GM21447 (cell line): ENCODE data around the gene ATP2A3.

Experiments used
- ATAC-seq: cut with Tn5 transposase; IDR thresholded peaks from one replicate; pipeline ENCODE4 v1.9.1; 2021; ENCODE audit not compliant: unreplicated experiment

ATP2A3 gene

DNA sequence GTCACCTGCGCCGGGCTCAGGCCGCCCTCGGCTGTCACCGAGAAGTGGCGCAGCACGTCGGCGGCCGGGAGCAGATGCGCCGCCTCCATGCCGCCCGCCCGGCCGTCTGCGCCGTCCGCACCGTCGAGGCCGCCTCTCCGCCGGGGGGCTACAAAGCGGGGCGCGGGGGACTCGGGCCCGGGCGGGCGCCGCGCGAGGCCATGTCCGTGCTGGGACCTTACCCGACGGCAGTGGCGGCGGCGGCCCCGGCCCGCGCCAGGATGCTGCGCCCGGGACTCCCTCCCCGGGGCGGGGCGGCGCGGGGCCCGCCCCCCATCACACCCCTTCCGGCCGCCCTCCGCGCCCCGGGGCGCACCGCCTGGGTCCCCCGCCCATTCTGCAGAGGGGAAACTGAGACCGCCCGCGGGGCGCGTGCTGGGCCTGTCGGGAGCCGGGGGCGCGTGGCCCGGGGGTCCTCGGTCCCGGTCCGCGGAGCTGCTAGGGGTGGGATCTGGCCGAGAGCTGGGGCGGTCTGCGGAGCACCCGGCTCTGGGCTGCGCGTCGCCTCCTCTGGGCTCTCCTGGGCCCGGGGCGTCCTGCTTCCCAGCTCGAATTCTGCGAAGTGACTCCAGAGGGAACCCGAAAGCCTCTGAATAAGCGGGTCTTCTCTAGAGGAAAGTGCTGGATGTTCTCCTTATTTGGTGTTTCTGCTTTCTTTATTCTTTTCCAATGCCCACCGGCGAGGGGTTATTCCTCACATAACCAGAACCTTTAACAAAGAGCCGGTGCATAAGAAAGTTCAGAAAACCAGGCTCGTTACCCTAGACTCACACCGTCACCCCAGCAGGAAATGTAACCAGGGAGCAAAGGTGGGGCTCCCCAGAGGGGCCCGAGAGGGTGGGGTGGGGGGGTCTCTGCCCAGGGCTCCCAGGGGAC is at the start of gene ATP2A3:
TSS of gene ATP2A3 (minus strand) at position 235 of the 915 bp plus-strand sequence. CDS start at position 89, 146 bp downstream.
- peak; percentile 37 for ATAC-seq

DNA sequence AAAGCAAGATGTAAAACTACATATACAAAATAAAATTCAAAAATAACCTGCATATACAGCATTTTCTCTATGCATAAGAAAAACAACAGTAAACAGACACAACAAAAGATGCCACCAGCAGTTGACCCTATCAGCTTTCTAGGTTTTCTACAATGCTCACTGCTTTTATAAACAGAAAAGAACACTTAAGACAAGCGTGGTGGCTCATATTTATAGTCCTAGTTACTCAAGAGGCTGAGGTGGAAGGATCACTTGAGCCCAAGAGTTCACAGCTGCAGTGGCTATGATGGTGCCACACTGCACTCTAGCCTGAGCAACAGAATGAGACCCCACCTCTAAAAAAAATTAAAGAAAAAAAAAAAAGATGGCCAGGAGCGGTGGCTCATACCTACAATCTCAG is 46.5 kb upstream of the ATP2A3 start:
- no peak for ATAC-seq

DNA sequence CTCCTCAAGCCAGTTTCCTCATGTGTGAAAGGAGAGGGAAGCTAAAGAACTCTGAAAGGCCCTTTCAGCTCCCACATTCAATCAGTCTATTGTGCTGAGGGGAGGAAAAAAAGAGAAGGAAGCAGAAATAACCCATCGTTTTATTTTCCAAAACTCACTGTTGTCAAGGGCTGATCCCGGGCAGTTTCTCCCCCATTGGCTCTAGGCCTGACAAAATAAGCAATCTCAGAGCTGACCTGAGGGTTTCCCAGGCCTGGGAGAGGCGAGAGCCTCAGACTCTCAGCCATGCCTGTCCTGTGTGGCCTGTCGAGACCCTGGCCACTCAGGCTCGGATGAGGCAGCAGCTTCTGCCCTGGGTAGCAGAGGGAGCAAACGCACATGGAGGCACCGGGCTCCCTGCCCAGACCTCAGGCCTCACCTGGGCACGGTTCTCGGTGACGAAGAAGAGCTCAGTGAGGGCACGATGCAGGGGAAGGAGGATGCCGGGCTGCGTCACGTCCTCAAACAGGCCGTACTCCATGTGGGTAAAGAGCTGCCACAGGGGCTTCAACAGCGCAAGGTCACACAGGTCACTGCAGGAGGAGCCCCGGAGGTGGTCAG is 45.0 kb upstream of the ATP2A3 start:
- ATAC-seq, result no peak

DNA sequence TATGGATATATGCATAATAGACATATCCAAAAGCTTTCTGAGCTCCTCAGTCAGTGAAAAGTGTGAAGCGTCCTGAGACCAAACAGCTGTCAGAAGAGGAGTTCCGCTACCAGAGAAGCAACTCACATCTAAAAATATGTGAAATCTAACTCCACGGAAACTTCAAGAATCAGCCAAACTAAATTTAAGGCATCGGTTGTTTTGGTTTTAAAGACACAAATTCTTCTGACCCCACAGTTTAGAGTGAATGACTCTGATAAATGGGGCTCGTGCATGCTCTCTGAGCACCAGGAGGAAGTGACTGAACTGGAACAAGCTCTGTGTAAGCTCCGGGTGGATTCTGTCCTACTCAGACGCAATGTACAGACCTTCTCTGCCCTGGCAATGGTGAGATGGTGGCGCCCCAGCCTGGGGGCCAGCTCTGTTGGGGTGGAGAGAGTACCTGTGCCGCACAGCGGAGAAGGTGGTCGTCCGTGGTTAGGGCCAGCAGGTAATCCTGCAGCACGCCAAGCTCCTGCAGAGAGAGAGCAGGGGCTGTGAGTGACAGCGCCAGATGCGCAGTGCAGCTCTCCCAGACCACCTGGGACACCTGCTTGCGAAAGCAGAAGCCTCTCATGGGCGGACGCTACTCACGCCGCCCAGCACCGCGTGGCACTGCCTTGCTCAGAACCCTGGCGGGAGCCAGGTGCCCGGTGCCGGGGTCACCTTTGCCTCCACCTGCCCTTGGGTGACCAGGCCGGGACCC is 44.4 kb upstream of the ATP2A3 start:
- ATAC-seq, result no peak

DNA sequence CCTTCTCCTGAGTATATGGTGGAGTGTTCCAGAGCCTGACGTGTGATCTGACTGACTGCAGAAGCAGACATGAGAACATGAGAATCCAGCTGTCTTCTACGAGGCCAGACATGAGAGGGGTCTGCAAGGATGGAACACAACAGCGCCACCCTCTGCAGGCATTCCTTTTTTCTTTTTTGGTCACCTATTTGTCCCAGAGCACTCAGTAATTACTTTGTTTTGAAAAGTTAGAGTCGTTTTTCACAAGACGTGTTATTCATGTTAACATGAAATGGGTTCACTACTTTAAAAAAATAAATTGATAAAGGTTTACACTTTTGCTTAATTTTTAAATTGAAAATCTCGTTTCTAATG is 43.8 kb upstream of the ATP2A3 start:
- no peak for ATAC-seq

DNA sequence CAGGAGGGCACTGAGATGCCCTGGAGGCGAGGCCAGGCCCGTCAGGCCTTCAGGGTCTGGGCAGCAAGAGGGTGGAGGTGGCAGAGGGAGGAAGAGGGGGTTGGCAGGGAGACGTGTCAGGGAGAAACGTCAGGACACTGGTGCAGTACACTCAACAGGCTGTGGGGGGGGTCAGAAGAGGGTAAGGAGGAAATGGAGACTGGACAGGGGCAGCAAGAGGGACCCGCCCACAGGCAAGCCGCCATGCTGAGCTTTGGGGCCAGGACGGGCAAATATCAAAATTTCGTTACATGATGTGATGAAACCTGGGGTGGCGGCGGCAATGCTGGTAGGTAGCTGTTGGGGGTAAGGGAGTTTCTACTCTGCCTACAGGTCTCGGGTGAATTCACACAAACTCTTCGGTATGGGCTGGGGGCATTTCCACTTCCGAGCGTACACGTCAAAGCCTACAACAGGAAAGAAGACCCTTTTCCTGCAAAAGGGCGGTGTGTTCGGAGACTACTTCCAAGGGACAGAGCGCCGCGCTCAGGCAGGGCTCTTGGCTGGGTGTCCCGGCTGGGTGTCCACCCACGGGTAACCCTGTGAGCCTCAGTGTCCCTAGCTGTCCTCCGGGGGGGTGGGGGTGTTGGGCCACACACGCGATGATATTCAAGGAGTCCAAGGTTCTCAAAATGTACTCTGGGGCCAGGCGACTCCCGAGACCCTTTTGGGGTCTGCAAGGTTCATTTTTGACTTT is 43.3 kb upstream of the ATP2A3 start:
- no peak for ATAC-seq

DNA sequence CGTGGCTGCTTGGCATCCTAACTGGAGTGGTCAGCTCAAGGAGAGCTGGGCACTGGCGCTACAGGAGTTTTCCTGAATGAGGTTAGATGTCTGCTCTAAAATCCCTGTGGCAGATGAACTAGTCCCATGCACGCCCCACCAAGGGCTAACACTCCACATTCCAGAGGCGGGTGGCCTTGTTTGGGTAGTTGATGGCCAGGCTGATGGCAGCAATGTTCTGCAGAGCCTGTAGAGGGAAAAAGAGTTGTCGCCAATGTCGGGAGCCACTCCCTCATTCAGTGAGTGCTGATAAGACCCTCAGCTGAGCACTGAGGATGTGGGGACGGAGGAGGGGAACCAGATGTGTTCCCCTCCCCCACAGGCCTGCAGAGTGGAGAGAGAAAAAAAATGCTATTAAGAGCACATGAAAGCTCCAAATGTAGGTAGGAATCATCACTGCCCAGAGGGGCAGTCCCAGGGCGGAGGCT is 42.5 kb upstream of the ATP2A3 start:
- ATAC-seq, result no peak

DNA sequence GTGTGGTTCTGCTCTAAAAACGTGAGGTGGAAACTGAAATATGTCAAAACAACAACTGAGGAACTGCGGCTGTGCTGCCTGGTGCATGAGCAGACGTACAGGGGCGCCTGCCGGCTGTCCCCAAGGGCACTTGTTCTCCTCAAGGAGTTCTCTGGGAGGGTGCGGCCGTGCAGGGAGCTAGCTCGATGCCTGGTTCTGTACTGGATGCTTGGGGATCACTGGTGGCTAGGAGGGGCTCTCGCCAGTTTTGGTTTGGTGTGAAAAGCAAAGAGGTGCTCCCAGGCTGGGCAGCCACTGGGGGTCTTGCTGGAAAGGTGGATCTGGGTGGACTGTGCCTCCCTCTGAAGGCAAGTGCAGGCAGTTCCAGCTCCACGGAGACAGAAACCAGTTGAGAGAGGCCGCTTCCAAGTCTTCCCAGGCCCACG is 41.9 kb upstream of the ATP2A3 start:
- no peak for ATAC-seq

DNA sequence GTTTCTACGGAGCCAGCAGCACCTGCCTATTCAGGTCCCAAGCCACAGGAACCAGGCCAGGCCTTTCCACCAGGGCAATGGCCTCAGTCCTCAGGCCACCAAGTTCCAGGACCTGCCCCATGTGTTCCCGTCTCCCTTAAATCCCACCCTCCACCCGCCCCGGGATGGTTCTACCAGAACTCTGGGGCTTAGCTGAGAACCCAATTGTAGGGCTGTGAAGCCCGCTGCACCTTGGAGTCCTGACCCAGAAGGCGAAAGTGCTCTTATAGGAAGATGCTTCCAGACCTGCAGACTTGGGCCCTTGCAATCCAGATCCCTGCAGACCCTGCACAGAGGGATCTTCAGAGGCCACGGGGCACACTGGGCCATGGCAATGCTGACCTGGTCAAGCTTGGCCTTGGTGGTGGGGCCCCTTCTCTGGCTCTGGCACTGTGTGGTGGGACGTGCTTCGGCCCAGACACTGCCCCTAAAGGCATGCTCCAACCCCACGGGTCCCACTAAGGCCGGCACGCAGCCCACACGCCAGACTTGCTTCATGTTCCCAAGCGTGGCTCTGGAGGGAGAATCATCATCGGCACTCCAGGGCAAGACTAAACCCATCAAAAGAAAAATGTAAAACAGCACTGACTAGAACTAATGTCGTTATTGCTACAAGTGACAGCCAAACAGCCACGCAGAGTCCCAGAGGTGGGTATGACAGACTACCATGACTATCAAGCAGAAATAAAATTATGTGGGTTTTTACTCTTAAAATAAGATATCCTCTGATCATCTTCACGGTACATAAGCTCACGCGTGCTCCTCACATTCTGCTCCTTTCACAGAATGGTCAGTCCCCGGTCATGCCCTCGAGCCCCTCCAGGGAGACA is 41.3 kb upstream of the ATP2A3 start:
- no peak for ATAC-seq

DNA sequence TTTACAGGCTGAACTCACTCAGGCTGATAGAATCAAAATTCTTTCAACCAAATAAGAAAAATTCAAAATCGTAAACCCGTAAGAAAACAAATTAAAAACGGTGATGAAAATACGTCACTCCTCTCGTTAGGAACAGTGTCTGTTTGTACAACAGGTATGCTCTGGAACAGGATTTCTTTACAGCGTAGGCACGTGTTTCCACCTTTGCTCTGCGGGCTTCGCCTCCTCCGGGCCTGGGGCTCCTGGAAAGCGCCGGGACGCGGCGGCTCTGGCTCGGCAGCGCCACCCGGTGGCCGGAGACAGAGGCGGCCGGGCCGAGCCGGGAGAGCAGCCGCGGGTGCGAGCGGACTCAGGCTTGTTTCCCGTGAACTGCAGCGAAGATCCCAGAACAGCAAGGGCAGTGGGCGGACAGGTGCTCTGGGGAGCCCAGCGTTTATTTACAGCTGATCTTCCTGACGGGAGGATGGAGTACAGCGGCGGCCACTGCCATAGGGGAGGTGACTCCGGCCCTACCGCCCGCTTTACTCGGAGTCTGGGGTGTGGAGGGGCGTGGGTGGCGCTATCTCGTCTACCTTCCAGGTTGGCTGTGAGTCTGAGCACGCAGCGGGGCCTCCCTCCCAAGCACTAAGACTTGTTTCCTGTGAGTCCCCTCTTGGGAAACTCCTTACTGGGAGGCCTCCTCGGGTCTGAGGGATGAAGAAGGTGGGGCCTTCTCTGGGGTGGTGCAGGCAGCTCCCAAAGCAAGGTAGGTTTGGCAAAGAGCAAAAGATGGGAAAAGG is 40.5 kb upstream of the ATP2A3 start:
- ATAC-seq, result no peak

DNA sequence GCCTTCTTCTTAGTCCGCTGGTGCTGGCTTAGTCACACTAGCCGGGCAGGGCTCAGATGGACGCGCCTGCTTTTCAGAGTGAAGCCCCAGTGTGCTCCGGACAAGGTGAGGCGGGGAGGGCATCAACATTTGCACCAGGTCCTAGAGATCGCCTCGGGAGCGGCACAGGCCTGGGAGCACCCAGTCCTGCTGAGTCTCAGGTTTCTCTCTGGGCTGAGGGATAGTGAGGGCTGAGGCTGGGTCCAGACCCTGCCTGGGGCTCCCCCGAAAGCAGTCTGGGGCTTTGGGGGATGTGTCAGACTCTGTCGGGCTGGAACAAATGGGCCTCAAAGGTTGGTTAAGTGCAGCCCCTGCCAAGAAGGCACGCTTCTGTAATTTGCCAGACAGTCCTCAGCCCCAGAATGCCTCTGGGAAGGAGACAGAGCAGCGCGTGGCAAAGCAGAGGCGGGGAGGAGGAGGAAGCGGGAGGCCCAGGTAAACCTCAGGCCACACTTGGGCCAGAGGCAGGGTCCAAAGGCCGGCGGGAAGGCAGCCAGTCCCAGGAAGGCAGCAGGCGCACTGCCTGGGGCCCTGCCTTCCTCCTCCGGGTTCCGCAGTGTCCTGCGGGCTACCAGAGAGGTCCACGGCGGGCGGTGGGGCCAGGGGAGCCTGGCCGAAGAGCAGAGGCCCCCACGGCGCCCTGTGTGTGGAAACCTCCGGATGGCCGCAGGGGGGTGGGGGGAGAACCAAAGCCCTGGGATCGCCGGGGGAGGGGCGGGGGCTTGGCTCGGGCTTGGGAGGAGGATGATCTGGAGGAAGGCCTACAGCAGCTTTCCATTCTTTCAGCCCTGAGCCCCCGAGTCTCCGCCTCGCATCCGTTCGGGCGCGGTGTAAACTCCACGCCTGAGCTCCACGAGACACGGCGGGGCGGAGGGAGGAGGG is 39.5 kb upstream of the ATP2A3 start:
- no peak for ATAC-seq

DNA sequence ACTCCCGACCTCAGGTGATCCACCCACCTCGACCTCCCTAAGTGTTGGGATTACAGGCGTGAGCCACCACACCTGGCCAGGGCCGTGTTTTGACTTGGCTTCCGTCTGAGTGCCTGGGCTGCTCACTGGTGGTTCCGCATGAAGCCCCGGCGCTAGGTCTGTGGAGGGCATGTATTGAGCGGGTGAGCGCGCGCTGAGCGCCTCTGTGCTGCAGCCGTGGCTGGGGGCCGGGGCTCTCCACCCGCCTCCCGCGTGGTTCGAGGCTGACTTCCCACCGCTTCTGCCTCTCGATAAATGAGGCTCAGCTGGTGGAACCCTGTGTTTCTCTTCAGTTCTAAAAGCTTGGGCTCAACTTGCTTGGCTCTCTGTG is 38.9 kb upstream of the ATP2A3 start:
- ATAC-seq, result no peak

DNA sequence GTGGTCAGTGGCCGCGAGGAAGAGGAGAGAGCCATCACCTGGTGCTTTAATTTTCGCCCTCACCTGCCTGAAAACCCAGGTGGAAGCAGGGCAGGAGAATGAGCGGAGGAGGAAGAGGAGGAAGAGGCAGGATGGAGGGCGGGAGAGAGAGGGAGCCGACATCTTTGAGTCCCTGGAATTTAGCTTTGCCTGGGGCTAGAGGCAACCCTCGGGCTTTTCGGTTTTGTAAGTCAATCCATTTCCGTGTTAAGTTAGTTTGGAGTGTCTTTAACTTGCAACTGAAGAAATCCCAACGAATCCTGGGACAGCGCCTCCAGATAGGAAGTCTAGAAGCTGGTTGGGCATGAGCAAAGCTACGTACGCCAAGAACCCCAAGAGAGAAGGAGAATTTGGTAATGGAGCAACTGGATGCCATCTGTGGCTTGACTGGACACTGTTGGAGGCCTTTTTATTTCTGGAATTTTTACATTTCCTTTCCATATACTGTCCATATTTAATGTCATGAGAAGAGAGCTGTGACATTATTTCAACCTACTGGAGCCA is 36.9 kb upstream of the ATP2A3 start:
- no peak for ATAC-seq

DNA sequence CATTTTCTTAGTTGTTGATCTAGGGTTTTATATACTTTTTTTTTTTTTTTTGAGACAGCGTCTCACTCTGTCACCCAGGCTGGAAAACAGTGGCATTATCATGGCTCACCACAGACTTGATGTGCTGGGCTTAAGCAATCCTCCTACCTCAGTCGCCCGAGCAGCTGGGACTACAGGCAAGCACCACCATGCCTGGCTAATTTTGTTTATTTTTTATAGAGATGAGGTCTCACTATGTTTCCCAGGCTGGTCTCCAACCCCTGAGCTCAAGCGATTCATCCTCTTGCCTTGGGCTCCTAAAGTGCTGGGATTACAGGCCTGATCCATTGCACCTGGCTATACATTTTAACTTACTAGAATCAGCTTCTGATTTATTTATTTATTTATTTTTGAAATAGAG is 34.2 kb upstream of the ATP2A3 start:
- no peak for ATAC-seq

DNA sequence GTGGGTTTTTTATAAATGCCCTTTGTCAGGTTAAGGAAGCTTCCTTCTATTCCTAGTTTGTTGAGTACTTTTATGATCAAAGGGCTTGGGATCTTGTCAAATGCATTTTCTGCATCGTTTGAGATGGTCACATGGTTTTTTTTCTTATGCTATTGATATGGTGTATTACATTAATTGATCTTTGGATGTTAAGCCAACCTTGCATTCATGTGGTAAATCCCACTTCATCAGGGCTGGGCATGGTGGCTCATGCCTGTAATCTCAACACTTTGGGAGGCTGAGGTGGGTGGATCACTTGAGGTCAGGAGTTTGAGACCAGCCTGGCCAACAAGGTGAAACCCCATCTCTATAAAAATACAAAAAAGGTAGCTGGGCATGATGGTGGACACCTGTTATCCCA is 30.8 kb upstream of the ATP2A3 start:
- no peak for ATAC-seq

DNA sequence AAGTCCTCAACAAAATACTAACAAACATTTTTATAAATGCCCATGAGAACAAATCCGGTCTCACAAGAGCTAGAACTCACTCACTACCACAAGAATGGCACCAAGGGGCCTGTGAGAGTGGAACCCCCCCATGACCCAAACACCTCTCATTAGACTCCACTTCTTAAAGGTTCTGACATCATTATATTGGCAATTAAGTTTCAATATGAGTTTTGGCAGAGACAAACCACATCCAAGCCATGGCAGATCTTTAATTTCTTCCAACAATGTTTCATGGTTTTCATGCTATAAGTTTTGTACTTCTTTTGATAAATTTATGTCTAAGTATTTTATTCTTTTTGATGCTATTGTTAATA is 30.0 kb upstream of the ATP2A3 start:
- no peak for ATAC-seq

DNA sequence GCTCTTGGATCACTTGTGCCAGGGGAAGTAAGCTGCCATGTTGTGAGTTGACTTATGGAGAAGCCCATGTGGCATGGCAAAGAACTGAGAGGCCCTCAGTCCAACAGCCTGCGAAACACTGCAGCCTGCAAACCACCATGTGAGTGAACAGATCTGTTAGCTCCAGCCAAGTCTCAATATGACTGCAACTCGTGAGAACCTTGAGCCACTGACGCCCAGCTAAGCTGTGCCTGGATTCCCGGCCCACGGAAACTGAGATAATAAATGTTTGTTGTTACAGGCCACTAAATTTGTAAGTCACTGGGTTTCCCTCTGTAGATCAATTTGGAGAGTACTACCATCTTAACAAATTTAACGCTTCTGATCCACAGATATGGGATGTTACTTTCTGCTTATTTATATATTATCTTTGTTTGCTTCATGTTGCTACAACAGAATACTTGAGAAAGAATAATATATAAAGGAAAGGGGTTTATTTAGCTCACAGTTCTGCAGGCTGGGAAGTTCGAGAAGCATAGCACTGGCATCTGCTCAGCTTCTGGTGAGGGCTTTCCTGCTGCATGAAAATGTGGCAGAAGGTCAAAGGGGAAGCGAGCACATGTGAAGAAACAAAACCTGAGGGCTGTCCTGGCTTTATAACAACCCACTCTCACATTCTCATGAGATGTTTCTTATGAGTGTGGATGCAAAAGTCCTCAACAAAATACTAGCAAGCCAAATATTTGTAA is 29.4 kb upstream of the ATP2A3 start:
- ATAC-seq, result no peak

DNA sequence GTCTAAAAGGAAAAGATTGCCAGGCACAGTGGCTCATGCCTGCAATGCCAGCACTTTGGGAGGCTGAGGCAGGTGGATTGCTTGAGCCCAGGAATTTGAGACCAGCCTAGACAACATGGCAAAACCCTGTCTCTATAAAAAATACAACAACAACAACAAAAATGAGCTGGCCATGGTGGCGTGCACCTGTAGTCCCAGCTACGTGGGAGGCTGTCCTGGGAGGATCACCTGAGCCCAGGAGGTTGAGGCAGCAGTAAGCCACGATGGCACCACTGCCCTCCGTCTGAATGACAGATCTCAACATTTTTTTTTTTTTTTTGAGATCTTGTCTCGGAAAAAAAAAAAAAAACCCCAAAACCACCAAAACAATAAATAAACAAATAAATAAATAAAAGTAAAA is 28.1 kb upstream of the ATP2A3 start:
- no peak for ATAC-seq
